Right atrium auricular region (tissue), 2 donors: ENCODE results near the gene SDR42E2. TPM values are rescaled to one million over a fixed set of nuclear protein-coding genes. Genes with fewer than 3 reads are reported as not detected.
"Not testable (repeated sequence)": the region's sequence is repeated elsewhere in the genome, so short reads cannot be mapped to it uniquely, and the experiment has no call there.

Source experiments
- DNase-seq: peaks from one replicate; pipeline ENCODE4 v3.0.0-alpha.2; 2019; ENCODE audit warnings: low spot score
- H3K27ac ChIP-seq, 2 donors: fragments of 200-600 bp; sonication (generic); 1 replicate in 1 of 2; 2 replicates in 1 of 2; pipeline ENCODE4 v1.5.1; 2016 to 2019
- H3K27me3 ChIP-seq, 2 donors: fragments of 200-600 bp; sonication (generic); one replicate each; pipeline versions ENCODE4 v1.5.1 to v1.6.0; 2017 to 2019
- H3K36me3 ChIP-seq: fragments of 200-600 bp; sonication (generic); one replicate; pipeline ENCODE4 v1.5.1; 2016
- H3K4me1 ChIP-seq, 2 donors: fragments of 200-600 bp; sonication (generic); one replicate each; pipeline versions ENCODE4 v1.5.1 to v1.6.0; 2017 to 2019
- H3K4me3 ChIP-seq, 2 donors: fragments of 200-600 bp; sonication (generic); 1 replicate in 1 of 2; 2 replicates in 1 of 2; pipeline ENCODE4 v1.5.1; 2017 to 2019; ENCODE audit warnings: mild to moderate bottlenecking in 1 of 2, moderate library complexity in 1 of 2
- H3K9me3 ChIP-seq, 2 donors: fragments of 200-600 bp; sonication (generic); one replicate each; pipeline ENCODE4 v1.5.1; 2019
- CTCF ChIP-seq, 2 donors: fragments of 200-600 bp; sonication (generic); IDR thresholded peaks; one replicate each; pipeline ENCODE4 v1.5.1; 2019; ENCODE audit warnings: antibody characterized with exemption in 2 of 2
- total RNA-seq, 2 donors: library from RNA; depleted of rRNA; stranded (reverse); fragments of >200 nt; gene quantifications; one replicate each; pipeline ENCODE4 v1.1.0, GENCODE V29; 2016

SDR42E2 gene
- total RNA-seq, 2 donors from 2014 or later = not detected

GRCh38 chr16:22163806-22164205, 1.5 kb downstream of the SDR42E2 start:
- Histone ChIP-seq H3K27me3 (peaks cover 0 to 11% of the 10 kb centered on the region in 2 donors), H3K36me3 (no peaks in the 10 kb centered on the region), H3K27ac (no peak overlapping the region), H3K9me3 (peaks cover 0 to 6% of the 10 kb centered on the region in 2 donors), H3K4me3 (no peak overlapping the region), H3K4me1 (peaks cover 0 to 6% of the 10 kb centered on the region in 2 donors)
- no peak for TF ChIP-seq CTCF (IDR thresholded peaks at IDR 0.05)
- DNase-seq = no peak

- no peak for TF ChIP-seq CTCF (IDR thresholded peaks at IDR 0.05)
- peaks cover 0 to 11% of the 10 kb centered on the region in 2 donors for H3K27me3 ChIP-seq
- DNase-seq = no peak
Measured at GRCh38 chr16:22164482-22164881, 2.2 kb downstream of the SDR42E2 start.

GRCh38 chr16:22165508-22166285, 3.4 kb downstream of the SDR42E2 start:
- Histone ChIP-seq H3K36me3 (no peaks in the 10 kb centered on the region), H3K4me1 (peaks cover 0 to 6% of the 10 kb centered on the region in 2 donors), H3K27me3 (peaks cover 0 to 11% of the 10 kb centered on the region in 2 donors), H3K27ac (no peak overlapping the region), H3K9me3 (peaks cover 0 to 6% of the 10 kb centered on the region in 2 donors), H3K4me3 (no peak overlapping the region)
- TF ChIP-seq CTCF (IDR thresholded peaks at IDR 0.05) = no peak
- no peak for DNase-seq

More at GRCh38 chr16:22164482-22164881, 2.2 kb downstream of the SDR42E2 start:
- Histone ChIP-seq H3K36me3 (no peaks in the 10 kb centered on the region), H3K4me1 (peaks cover 0 to 6% of the 10 kb centered on the region in 2 donors), H3K27ac (no peak overlapping the region), H3K4me3 (no peak overlapping the region), H3K9me3 (peaks cover 0 to 6% of the 10 kb centered on the region in 2 donors)

GRCh38 chr16:22171953-22172352, 9.6 kb downstream of the SDR42E2 start:
- Histone ChIP-seq H3K27ac (no peak overlapping the region), H3K9me3 (no peaks in the 10 kb centered on the region), H3K4me3 (no peak overlapping the region), H3K36me3 (no peaks in the 10 kb centered on the region), H3K27me3 (no peaks in the 10 kb centered on the region), H3K4me1 (no peaks in the 10 kb centered on the region)
- DNase-seq = no peak
- no peak for TF ChIP-seq CTCF (IDR thresholded peaks at IDR 0.05)

- DNase-seq, H3K9me3 ChIP-seq, H3K36me3 ChIP-seq, H3K4me1 ChIP-seq, H3K27me3 ChIP-seq, H3K27ac ChIP-seq, H3K4me3 ChIP-seq: not testable (repeated sequence)
Measured at GRCh38 chr16:22172642-22173041, 10.3 kb downstream of the SDR42E2 start.

- no peak for DNase-seq
- Histone ChIP-seq H3K4me1 (no peaks in the 10 kb centered on the region), H3K4me3 (no peak overlapping the region), H3K27me3 (no peaks in the 10 kb centered on the region), H3K27ac (no peak overlapping the region), H3K9me3 (no peaks in the 10 kb centered on the region), H3K36me3 (no peaks in the 10 kb centered on the region)
- TF ChIP-seq CTCF (IDR thresholded peaks at IDR 0.05) = no peak
Measured at GRCh38 chr16:22174642-22175041, 12.3 kb downstream of the SDR42E2 start.
